Activated CD8-positive, alpha-beta memory T cell treated with anti-CD3 and anti-CD28 coated beads for 1 hour (primary cell): ENCODE measurements around the gene NEK2.
"Not testable (repeated sequence)": the region's sequence is repeated elsewhere in the genome, so short reads cannot be mapped to it uniquely, and the experiment has no call there.

Experiments used
- DNase-seq, 2 donors: peaks; one replicate each; pipeline ENCODE4 v3.0.0-alpha.2; 2020; ENCODE audit warnings: low read depth in 1 of 2; ENCODE audit errors: extremely low read depth in 1 of 2

The NEK2 gene

DNA sequence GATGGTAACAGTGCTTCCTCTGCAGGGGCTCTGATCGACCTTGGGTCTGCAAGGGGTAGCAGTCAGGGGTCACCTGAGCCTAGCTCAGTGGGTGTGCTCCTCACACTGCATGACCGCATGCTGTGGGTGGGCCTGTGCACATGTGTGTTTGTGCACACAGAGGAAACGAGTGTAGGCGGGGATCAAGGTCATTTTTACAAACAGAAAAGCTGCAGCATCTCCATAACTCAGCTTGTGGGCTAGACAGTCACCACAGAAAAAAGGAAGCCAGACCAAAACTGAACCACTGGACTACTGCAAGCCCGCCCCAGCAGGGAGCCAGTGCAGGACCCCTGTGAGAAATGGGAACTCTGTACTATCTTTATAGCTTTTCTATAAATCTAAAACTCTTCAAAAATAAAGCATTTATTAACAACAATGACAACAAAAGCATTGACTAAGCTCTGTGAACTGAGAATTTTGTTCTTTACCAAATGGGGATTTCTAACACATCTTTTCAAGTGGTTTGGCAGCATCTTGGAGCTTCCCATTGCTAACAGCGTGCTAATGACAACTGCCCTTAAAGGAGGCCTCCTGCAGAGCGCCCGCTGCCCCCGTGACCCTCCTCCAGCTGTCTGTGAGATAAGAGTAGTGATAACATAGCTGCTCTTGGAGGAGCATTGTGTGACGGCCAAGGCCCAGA lies 19.9 kb upstream of the NEK2 start:
- DNase-seq: no peak

DNA sequence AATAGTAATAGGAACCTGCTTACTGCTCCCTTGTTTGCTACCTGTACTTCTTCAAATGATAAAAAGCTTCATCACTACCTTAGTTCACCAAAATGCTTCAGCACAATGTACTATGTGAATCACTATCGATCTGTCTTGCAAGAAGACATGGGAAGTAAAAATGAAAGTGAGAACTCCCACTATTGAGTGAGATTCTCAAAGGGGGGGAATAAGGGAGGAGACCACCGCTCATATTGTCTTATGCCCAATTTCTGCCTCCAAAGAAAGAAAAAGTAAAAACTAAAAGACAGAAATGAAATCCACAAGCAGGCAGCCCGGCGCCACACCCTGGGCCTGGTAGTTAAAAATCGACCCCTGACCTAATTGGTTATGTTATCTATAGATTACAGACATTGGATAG lies 18.5 kb upstream of the NEK2 start:
- not testable (repeated sequence) for DNase-seq

DNA sequence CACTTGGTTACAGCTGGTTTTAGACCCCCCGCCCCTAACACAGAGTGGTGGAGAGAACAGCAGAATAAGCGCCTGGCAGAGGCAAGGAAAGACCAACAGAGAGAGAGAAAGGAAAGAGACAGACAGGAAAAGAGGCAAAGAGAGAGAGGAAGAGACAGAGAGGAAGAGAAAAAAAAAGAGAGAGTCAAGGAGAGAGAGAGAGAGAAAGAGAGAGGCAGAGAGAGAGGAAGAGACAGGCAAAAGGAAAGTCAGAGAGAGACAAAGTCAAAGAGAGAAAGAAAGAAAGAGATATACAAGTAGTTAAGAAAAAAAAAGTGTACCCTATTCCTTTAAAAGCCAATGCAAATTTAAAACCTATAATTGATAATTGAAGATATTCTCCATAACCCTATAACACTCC lies 13.0 kb upstream of the NEK2 start:
- no peak for DNase-seq

DNA sequence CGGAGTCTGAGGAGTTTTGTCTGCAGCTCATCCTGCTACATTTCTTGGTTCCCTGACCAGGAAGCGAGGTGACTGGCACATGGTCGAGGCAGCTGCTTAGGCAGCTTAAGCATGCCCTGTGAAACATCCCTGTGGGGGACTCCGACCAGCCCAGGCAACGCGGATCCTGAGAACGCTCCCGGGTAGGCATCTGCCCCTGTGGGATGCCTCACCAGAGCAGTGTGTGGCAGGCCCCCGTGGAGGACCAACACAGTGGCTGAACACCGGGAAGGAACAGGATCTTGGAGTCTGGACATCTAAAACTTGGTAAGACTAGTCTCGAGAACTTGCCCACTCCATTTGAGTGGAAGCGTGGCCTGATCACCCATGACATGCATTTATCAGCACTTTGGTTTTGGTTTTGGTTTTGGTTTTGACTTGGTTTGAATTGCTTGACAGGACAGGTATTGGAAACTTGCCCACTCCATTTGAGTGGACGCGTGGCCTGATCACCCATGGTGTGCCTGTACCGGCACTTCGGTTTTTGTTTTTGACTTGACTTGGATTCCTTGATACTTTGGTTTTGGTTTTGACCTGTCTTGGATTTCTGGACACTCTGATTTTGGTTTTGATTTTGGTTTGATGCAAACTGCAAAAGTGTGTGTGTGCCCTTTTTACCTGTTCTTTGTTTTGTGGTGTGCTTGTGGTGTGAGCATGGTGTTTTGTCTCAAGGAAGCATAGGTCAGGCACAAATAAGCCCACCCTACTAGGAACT lies 12.2 kb upstream of the NEK2 start:
- no peak for DNase-seq

DNA sequence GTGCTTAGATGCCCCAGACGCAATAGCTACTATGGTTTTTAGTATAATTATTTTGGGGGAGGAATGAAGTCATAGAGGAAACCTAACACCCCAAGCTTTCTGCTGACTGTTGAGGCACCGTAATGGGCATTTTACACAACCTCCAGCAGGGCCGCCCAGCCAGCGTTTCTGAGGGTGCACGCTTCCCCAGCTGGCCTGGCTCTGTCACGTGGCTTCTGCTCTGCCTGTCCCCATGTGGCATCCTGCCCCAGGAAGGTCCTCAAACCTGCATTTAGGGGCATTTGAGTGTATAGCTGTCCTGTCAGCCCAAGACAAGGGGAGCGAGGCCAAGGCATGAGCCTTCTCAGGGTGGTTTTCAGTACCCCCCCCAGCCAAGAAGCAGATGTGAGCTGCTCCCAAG lies 10.4 kb upstream of the NEK2 start:
- no peak for DNase-seq

DNA sequence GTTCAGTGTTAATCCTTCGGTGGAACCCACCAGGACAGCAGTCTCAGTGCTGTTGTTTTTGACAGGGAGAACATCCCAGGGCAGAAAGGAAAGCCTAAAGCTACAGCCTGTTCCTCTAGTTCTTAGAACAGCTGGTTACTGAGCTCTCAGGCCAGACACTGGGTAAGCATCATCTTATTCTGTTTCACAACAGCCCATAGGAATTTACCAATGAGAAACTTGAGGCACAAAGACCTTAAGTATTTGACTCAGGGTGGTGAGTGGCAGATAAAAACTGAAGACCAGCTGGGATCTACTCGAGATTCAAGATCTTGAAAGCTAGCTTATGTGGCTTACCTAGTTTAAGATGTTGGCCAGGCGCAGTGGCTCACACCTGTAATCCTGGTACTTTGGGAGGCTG lies 9.4 kb upstream of the NEK2 start:
- no peak for DNase-seq

DNA sequence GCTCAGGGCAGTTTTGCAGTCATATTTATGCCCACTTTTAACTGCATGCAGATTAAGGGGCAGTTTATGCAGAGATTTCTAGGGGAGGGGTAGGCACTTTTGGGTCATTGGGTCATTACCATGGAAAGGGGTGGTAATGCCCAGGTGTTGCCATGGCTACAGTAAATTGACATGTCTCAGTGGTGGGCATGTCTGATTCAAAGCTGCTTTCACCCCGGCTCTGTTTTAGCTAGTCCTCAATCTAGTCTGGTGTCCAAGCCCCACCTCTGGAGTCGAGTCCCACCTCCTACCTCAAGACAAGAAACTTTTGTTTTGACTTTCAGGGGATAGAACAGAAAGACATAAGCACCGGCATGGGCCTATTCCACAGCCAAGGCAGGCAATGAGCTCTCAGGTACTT lies 8.9 kb upstream of the NEK2 start:
- no peak for DNase-seq

DNA sequence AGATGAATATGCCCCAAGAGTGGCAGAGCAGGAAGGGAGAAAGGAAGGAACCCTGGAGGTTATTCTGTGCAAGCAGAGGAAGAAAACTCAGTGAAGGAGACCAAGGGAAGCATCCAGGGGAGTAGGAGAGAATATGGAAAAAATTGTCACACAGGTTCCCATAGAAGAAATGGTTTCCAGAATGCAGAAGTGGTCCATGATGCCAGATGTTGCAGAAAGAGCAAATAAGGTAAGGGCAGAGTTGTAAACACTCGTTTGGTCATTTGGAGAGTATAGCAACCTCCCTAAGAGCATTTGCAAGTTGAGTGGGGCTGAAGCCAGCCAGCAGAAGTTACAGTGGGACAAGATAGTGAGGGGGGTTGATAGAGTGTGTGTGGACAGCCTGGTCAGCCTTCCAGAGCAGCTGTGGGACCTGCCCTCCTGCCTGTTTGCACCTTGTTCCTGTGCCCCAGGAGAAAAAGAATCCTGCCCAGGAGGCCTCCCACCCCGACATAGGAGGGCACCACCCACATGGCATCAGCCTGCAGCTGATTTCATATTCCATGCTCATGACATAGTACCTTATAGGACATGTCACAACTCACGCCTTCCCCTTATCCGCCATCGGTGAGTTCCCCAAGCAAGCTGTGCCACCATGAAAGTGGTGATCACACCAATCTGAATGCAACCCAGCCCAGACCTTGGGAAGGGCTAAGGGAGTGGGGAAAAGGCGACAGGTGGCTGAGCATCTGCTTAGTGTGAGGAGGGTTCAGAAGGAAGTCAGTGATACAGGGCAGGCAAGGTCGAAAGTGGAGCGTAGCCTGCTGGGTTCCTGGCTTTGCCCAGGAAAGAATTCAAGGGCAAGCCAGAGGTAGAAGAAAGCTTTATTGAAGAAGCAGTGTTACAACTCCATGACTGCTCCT lies 8.2 kb upstream of the NEK2 start:
- no peak for DNase-seq

DNA sequence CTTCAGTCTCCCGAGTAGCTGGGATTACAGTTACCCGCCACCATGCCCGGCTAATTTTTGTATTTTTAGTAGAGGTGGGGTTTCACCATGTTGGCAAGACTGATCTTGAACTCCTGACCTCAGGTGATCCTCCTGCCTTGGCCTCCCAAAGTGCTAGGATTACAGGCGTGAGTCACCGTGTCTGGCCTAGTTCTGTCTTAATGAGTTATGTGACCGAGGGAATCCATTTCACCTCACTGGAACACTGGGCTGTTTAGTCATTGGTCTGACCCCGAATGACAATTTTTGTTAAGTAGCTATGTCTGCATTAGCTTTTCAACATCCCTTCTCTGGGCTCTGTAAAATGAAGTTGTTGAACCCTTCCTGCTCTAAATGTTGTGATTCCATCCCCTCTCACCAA lies 6.8 kb upstream of the NEK2 start:
- not testable (repeated sequence) for DNase-seq

DNA sequence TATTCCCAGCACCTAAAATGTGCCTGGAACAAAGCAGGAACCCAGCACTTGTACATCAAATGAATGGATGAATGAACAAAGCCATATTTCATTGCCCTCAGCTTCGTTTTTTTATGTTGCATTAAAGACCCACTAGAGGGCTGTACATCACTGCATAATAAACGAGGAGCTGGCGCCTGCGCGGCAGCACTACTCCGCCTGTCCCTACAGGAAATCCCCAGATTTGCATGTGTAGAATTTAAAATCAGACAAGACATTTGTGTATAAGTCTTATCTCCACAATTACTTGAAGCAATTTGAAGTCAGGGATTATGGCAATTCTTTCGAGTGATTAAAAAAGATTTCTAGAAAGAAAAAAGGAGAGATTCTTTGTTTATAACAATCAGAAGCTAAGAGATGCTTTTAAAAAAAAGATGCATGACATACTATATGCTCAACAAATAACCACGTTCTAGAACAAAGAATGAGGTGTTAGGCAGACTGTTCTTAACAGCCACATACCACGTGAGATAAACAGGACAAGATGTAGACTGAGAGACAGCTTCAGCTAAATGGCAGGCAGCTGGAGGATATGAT lies 5.4 kb upstream of the NEK2 start:
- DNase-seq: peak; percentile 43 to 53

DNA sequence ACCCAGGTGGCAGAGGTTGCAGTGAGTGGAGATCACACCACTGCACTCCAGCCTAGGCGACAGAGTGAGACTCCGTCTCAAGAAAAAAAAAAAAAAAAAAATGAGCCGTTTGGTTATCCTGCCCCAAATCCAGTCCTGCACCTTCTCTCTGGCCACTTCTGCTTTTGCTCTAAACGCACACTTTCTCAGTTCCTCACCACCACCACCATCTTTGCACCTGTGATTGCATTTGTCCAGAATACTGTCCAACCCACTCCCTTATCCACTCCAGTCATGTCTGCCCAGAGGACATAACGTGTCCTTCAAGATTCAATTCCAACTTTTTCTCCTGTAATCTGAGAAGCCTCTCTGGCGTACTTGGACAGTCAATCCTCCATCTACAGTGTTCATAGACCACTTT lies 2.2 kb upstream of the NEK2 start:
- no peak for DNase-seq

DNA sequence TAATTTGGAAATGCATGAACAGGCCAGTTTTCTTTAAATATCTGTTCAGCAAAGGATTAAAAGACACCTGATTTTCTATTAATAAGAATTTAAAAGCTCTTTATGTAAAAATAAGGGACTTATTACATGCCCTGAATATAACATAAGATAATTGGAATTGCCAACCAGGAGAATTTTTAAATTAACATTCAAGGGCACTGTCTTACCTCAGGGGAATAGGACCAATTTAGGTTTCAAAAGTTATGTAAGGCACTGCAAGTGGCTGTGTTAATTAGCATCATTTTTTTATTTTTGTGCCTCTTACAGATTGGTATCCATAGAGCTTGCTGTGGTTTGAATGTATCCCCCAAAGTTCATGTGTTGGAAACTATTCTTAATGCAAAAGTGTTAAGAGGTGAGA lies 1.3 kb upstream of the NEK2 start:
- DNase-seq: no peak

DNA sequence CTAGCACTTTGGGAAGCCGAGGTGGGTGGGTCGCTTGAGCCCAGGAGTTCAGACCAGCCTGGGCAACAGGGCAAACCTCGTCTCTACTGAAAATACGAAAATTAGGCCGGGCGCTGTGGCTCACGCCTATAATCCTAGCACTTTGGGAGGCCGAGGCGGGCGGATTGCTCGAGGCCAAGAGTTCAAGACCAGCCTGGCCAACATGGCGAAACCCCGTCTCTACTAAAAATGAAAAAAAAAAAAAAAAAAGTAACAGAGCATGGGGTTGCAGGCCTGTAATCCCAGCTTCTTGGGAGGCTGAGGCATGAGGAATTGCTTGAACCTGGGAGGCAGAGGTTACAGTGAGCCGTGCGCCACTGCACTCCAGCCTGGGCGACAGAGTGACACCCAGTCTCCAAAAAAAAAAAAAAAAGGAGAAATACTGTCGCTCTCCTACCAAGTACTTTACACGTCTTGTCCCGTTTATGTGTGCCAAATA lies 724 bp upstream of the NEK2 start:
- DNase-seq: no peak

DNA sequence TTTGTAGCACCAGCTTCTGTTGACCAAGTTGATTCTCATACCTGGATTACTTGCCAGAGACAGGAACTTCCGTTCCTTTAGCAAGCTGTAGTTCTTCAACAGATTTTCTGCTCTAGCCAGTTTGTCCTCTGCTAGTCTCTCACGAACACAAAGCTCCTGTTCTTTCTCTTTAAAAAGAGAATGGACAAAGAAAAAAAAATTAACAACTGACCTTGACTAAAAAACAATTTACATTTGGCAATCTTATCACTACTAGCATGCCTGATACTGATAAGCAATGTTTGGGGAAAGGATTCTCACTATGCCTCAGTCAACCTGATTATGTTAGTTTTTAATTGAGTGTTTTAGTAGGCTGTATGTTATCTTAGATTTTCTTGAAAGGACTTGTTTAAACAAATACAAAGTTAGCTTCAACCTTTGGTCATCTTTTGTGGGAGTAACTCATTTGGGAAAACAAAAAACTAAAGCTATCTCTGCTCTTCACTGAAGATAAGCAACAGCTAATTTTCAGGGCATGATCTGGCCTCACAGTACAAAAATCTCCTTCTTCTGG lies 8.3 kb downstream of the NEK2 start:
- no peak for DNase-seq

DNA sequence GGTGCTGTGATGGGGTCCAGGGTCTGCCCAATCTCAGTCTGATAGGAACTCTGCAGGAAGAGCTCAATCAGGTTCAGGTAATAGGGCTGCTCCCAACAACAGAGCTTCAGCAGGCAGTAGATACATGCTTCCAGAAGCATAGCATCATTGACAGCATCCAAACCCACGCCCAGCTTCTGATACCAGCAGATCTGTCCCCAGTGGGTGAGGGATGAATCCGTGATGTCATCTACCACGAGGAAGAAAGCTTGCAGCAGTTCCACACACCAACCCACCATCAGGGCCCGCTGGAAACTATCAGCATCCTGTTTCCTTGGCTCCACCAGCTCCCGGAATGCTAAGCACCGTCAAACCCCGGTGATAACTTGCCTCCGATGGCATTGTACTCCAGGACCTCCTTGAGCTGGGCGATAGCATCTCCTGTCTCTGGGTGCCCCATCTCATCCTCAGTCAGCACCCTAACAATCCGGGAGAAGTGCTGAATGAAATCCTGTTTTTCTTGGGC lies 14.7 kb downstream of the NEK2 start:
- no peak for DNase-seq

DNA sequence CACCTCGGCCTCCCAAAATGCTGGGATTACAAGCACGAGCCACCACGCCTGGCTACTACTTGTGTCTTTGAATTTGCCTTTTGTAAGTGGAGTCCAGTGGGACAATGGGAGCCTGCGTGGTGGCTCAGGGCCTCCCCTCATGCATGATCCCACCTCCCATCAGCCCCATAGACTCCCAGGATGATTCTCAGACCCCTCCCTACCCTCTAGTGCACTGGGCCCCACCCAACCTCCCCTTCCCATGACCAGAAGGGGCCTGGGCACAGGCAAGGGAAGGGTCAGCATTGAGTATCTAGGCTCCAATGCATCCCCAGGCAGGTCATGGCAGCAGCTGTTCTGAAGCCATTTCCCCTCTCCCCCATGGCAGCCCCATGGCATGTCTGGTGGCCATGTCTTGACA lies 18.7 kb downstream of the NEK2 start:
- DNase-seq: no peak

DNA sequence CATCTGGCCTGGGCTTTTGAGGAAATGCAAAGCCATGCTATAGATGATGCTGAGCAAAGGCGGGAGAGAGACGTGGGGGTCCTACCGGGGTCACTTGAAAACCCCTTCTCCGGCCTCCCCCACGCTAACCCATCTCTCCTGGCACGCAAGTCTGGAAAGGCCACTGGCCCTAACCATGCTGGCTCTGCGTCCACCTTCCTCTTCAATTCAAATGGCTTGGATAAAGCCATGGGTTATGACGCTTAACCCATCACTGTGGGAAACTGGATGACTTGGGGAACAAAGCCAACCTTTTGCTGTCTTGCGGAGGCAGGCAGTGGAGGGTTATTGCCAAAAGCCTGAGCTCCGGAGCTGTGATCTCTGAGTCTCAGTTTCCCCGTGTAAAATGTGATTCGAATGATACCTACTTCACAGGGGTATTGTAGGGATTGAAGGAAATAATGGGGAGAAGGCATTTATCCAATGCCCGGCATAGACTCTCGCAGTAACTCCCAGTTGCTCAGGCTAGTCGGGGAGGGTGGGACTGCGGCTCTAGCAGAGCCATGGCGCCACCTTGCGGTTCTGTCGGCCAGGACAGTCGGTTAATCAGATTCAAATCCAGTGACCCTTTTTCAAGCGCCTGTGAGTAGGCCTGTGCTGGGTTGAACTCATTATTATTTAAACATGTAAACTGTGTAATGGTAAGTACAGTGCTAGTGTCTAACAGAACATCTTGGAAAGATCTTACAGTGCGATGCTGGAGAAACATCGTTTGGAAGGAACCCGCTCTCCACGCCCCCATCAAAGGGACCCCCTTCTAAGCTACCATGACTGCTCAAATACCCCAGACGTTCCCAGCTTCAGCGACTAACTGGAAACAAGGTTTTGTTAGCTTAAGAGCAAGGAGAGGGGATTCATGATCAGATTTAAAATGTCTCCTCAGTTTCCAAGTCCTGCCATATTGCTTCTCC lies 20.3 kb downstream of the NEK2 start:
- DNase-seq: peak; percentile 48 to 74

DNA sequence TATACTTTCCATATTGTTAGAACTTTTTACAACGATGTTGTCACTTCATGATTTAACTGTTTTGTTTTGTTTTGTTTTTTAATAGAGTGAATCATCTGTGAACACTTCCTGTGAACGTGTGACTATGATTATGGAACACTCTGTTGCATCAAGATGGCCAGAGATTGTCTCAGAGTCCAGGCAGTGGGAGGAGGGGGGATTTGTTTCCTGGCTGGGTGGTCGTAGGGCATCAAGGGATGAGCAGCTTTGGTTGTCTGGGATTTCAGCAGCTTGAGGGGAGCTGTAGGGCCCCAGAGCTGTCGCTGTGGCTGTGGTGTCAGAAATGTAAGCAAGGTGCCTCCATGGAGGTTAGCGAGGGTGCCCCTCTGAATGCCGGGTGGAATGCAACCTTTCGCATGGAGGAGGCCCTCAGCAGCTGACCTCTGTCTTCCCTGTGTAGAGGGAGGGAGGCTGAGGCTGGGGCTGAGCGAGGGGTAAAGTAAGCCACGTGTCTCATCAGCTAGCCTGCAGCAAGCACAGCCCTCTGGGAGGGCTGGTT lies 21.4 kb downstream of the NEK2 start:
- no peak for DNase-seq

DNA sequence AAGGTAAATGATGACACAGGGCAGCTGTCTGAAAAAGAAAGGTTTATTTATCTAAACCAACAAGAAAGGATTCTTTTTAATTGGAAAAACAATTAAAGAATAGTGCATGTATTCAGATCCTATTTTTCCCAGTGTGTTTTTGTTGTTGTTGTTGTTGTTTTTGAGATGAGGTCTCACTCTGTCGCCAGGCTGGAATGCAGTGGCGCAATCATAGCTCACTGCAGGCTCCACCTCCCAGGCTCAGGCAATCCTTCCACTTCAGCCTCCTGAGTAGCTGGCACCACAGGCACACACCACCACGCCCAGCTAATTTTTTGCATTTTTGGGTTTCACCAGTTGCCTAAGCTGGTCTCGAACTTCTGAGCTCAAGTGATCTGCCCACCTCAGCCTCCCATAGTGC lies 22.1 kb downstream of the NEK2 start:
- DNase-seq: no peak
